WI38 (cell line): ENCODE results near the gene PHACTR3.
A peak's percentile ranks its signal among the peaks of the same experiment; 100 is the strongest.

Source experiments
- H3K4me3 ChIP-seq: 2 replicates; pipeline ENCODE4 v1.5.1; 2011; ENCODE audit warnings: low read depth, mild to moderate bottlenecking, control low read depth, low read length
- CTCF ChIP-seq: IDR thresholded peaks from 2 replicates; pipeline ENCODE4 v1.5.1; 2012; ENCODE audit warnings: low read depth, mild to moderate bottlenecking, control low read depth, low read length

Gene PHACTR3

DNA sequence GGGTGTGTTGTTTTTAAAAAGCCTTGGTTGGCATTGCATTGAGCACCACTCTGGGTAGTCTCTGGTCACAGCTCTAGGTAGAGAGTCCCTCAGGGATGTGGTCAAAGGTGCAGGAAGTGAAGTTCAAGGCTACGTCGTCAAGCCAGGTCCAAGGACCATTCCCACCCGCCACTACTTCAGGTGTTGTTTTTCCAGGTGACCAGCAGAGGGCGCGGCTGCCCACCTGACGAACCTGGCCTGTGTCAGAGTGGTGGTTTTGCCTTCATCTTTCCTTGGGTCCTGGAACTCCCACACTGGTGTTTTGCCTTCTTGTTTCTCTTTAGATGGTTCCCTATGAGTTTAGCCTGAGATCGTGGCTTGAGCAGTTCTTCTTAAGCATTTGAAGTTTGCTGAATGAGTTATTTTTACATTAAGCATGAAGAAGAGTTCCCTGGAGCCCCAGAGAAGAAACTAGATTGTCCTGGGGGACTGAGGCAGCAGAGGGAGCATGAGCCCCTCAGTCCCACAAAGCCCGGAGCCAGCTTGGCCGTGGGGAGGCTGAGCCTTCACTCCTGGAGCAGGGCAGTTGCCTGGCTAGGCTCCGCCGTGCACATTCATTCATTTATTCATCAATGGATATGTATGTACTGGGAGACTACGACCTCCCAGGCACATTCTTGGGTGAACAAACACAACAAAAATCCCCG, 5.6 kb upstream of the PHACTR3 start:
- 0 out of 2 replicates have a peak, but pooled peaks have one; percentile 5 for TF ChIP-seq CTCF
- no peak overlapping the region for H3K4me3 ChIP-seq

GRCh38 chr20:59599941-59600340, 4.4 kb upstream of the PHACTR3 start:
- no peak overlapping the region for H3K4me3 ChIP-seq
- no peak for TF ChIP-seq CTCF

DNA sequence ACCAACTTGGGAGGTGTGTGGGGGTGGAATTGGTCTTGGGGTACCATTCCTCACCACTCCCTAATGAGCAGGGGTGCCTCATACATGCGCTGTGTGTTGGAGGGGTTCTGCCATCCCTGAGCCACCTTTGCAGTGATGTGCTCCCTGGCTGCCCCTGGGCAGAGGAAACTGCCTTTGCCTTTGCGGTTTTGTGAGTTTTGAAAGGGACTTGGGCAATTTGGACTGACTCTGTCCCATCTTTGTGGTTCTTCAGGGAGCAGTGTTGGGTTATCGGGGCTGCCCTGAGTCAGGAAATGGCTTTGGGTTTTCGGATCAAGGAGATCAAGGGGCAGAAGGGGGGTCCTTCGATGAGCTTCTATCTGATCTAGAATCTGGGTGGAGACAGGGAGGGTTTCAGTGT, 3.9 kb upstream of the PHACTR3 start:
- no peak for TF ChIP-seq CTCF
- no peak overlapping the region for H3K4me3 ChIP-seq

GRCh38 chr20:59602546-59603080, 1.7 kb upstream of the PHACTR3 start:
- no peak for TF ChIP-seq CTCF
- no peak overlapping the region for H3K4me3 ChIP-seq

- no peak overlapping the region for H3K4me3 ChIP-seq
Observed at GRCh38 chr20:59603176-59603575, 1.2 kb upstream of the PHACTR3 start.

GRCh38 chr20:59604741-59605600, 631 bp downstream of the PHACTR3 start:
- no peak for TF ChIP-seq CTCF
- no peak overlapping the region for H3K4me3 ChIP-seq

More at GRCh38 chr20:59603176-59603575, 1.2 kb upstream of the PHACTR3 start:
- TF ChIP-seq CTCF = no peak
